CD4-positive, alpha-beta T cell treated with Interferon gamma for 1 hour (primary cell): ENCODE data around the gene NFIL3.
"Not testable (repeated sequence)": the region's sequence is repeated elsewhere in the genome, so short reads cannot be mapped to it uniquely, and the experiment has no call there.

ENCODE experiments used
- DNase-seq: peaks from one replicate; pipeline ENCODE4 v3.0.0-alpha.2; 2020

The NFIL3 gene

GRCh38 chr9:91393826-91394225 lies 29.8 kb downstream of the NFIL3 start:
- DNase-seq: no peak

GRCh38 chr9:91392435-91392834 lies 31.2 kb downstream of the NFIL3 start:
- DNase-seq: no peak

GRCh38 chr9:91391818-91392217 lies 31.8 kb downstream of the NFIL3 start:
- no peak for DNase-seq

GRCh38 chr9:91391412-91391811 lies 32.2 kb downstream of the NFIL3 start:
- DNase-seq: no peak

GRCh38 chr9:91389686-91390085 lies 33.9 kb downstream of the NFIL3 start:
- DNase-seq: not testable (repeated sequence)

- DNase-seq: no peak
These were observed 36.9 kb downstream of the NFIL3 start for GRCh38 chr9:91386765-91387164.

GRCh38 chr9:91384954-91385353 lies 38.7 kb downstream of the NFIL3 start:
- no peak for DNase-seq

GRCh38 chr9:91383577-91383976 lies 40.1 kb downstream of the NFIL3 start:
- DNase-seq: no peak

GRCh38 chr9:91382298-91382697 lies 41.3 kb downstream of the NFIL3 start:
- no peak for DNase-seq

GRCh38 chr9:91379426-91379825 lies 44.2 kb downstream of the NFIL3 start:
- no peak for DNase-seq

GRCh38 chr9:91378695-91379127 lies 44.9 kb downstream of the NFIL3 start:
- DNase-seq: no peak

GRCh38 chr9:91378054-91378453 lies 45.6 kb downstream of the NFIL3 start:
- not testable (repeated sequence) for DNase-seq

- DNase-seq: no peak
These were observed 47.4 kb downstream of the NFIL3 start for GRCh38 chr9:91376239-91376638.

- no peak for DNase-seq
These were observed 48.7 kb downstream of the NFIL3 start for GRCh38 chr9:91374939-91375338.

- DNase-seq: no peak
These were observed 51.7 kb downstream of the NFIL3 start for GRCh38 chr9:91371894-91372293.

GRCh38 chr9:91370006-91370405 lies 53.6 kb downstream of the NFIL3 start:
- DNase-seq: not testable (repeated sequence)

- DNase-seq: no peak
These were observed 58.9 kb downstream of the NFIL3 start for GRCh38 chr9:91364702-91365101.

- no peak for DNase-seq
These were observed 59.6 kb downstream of the NFIL3 start for GRCh38 chr9:91364005-91364404.

GRCh38 chr9:91362051-91362611 lies 61.5 kb downstream of the NFIL3 start:
- no peak for DNase-seq

GRCh38 chr9:91361291-91362050 lies 62.2 kb downstream of the NFIL3 start, which contains the start of gene AUH:
AUH (minus strand) TSS chr9:91361918; CDS start chr9:91361889, 29 bp downstream.
- peak; percentile 87 for DNase-seq

- DNase-seq: no peak
These were observed 62.9 kb downstream of the NFIL3 start for GRCh38 chr9:91360551-91361290.

- DNase-seq: no peak
These were observed 63.7 kb downstream of the NFIL3 start for GRCh38 chr9:91359734-91360470.

GRCh38 chr9:91359083-91359482 lies 64.5 kb downstream of the NFIL3 start:
- DNase-seq: no peak
